CD4-positive, CD25-positive, alpha-beta regulatory T cell (primary cell): Measurements from ENCODE around the gene GUCY2F. TPM values are rescaled to one million over a fixed set of nuclear protein-coding genes. Genes with fewer than 3 reads are reported as not detected.

ENCODE experiments used
- ATAC-seq, 2 donors: fragments of 150-1000 bp; cut with Tn5 transposase; one replicate each; pipeline ENCODE4 v1.10.0; 2021; ENCODE audit warnings: low read depth in 2 of 2, moderate number of reproducible peaks in 2 of 2, moderate library complexity in 1 of 2
- DNase-seq, 3 donors: peaks; one replicate each; pipeline versions ENCODE4 v3.0.0 to v3.0.0-alpha.2; 2012 to 2022; ENCODE audit warnings: mixed read lengths in 1 of 3
- H3K27ac ChIP-seq: one replicate; pipeline ENCODE4 v1.7.0; 2013; ENCODE audit warnings: mild to moderate bottlenecking, low read length; ENCODE audit not compliant: insufficient read depth, poor library complexity, severe bottlenecking
- H3K27me3 ChIP-seq: one replicate; pipeline ENCODE4 v1.7.0; 2013; ENCODE audit warnings: low read length; ENCODE audit not compliant: control insufficient read depth, insufficient read depth
- H3K36me3 ChIP-seq: one replicate; pipeline ENCODE4 v1.7.0; 2013; ENCODE audit warnings: mild to moderate bottlenecking, low read length, moderate library complexity; ENCODE audit not compliant: control insufficient read depth, insufficient read depth
- H3K4me1 ChIP-seq: 2 replicates; pipeline ENCODE4 v1.7.0; 2013; ENCODE audit warnings: mild to moderate bottlenecking, low read length; ENCODE audit not compliant: insufficient read depth, control insufficient read depth, poor library complexity, severe bottlenecking
- H3K4me3 ChIP-seq: one replicate; pipeline ENCODE4 v1.7.0; 2013; ENCODE audit warnings: low read depth, mild to moderate bottlenecking, low read length, moderate library complexity
- H3K9me3 ChIP-seq, 2 experiments: 1 replicate in 1 of 2; 2 replicates in 1 of 2; pipeline ENCODE4 v1.7.0; 2013; ENCODE audit warnings: low read length in 2 of 2, mild to moderate bottlenecking in 1 of 2, moderate library complexity in 1 of 2; ENCODE audit not compliant: control insufficient read depth in 2 of 2
- H3K27ac Mint-ChIP-seq, 3 donors: one replicate each; pipeline ENCODE4 v1.8.0; 2020 to 2022; ENCODE audit warnings: mild to moderate bottlenecking in 3 of 3, mixed read lengths in 3 of 3, moderate library complexity in 2 of 3
- H3K27me3 Mint-ChIP-seq: one replicate; pipeline ENCODE4 v1.8.0; 2022; ENCODE audit warnings: mild to moderate bottlenecking, mixed read lengths
- H3K36me3 Mint-ChIP-seq: one replicate; pipeline ENCODE4 v1.8.0; 2020; ENCODE audit warnings: mixed read lengths
- H3K4me1 Mint-ChIP-seq, 4 donors: one replicate each; pipeline ENCODE4 v1.8.0; 2020 to 2022; ENCODE audit warnings: mixed read lengths in 4 of 4, mild to moderate bottlenecking in 1 of 4
- H3K4me3 Mint-ChIP-seq, 4 donors: one replicate each; pipeline ENCODE4 v1.8.0; 2020 to 2022; ENCODE audit warnings: mild to moderate bottlenecking in 4 of 4, mixed read lengths in 4 of 4, moderate library complexity in 3 of 4
- H3K9me3 Mint-ChIP-seq, 7 donors: one replicate each; pipeline ENCODE4 v1.8.0; 2020 to 2022; ENCODE audit warnings: mixed read lengths in 7 of 7, mild to moderate bottlenecking in 3 of 7, moderate library complexity in 2 of 7
- polyA plus RNA-seq, 4 donors: library from polyadenylated mRNA; unstranded; fragments of 300-500 nt; fragmentation: Illumina TruSeq; gene quantifications; one replicate each; pipeline ENCODE4 v1.2.3, GENCODE V29; 2021
- total RNA-seq: library from RNA; stranded (reverse); gene quantifications from one replicate; pipeline ENCODE4 v1.2.3, GENCODE V29; 2022

Gene GUCY2F
- total and polyA plus RNA-seq, 5 donors from 2014 or later: not detected

DNA sequence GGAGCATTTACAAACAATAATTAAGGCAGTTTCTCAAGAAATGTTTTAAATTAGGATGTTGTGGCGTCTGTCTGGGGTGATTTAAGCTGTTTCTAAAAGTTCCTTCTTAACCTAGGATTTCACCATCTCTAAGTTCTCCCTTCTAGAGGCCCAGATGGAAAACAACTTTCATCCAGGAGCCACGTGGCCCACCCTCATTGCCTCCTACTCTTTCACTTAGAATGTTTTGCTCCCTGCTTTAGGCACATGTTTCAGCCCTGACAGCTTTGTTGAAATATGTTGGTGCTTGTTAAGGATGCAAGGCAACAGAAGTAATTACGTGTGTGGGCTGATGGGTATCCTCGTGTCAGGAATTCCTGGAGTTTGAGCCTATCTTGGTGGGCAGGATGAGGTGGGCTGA is 131.3 kb downstream of the GUCY2F start:
- H3K36me3 Mint-ChIP-seq: no peaks in the 10 kb centered on the region
- H3K4me1 ChIP-seq: no peaks in the 10 kb centered on the region
- no peak for ATAC-seq

DNA sequence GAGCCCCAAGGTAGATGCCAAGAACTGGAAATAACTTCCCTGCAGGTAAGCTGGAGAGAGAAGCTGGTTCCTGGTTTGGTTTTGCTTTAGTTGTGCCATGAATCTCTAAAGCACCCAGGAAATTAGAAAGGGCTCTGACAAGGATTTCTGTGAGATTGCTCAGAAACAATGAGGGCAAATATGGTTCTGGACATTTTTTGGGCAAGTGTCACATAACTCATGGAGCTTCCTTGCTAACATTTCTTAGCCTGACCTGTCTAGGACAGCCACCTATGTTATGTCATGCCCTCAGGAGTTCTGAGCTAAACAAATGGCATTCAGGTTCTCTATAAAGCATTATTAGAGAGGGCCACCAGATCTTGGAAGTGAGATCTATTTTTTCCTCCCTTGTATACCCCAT is 131.8 kb downstream of the GUCY2F start:
- no peak for ATAC-seq
- Mint-ChIP-seq H3K4me1 (no peaks in the 10 kb centered on the region), H3K36me3 (no peaks in the 10 kb centered on the region), H3K4me3 (no peak overlapping the region), H3K27ac (no peak overlapping the region), H3K27me3 (no peaks in the 10 kb centered on the region), H3K9me3 (no peaks in the 10 kb centered on the region)
- DNase-seq: no peak
- Histone ChIP-seq H3K9me3 (no peaks in the 10 kb centered on the region), H3K27me3 (no peaks in the 10 kb centered on the region), H3K36me3 (no peaks in the 10 kb centered on the region), H3K4me3 (no peak overlapping the region), H3K27ac (no peak overlapping the region), H3K4me1 (no peaks in the 10 kb centered on the region)

More for the DNA sequence above, 131.3 kb downstream of the GUCY2F start:
- no peak for DNase-seq
- Mint-ChIP-seq H3K27ac (no peak overlapping the region), H3K9me3 (no peaks in the 10 kb centered on the region), H3K4me1 (no peaks in the 10 kb centered on the region), H3K27me3 (no peaks in the 10 kb centered on the region), H3K4me3 (no peak overlapping the region)
- Histone ChIP-seq H3K27ac (no peak overlapping the region), H3K27me3 (no peaks in the 10 kb centered on the region), H3K36me3 (no peaks in the 10 kb centered on the region), H3K4me3 (no peak overlapping the region), H3K9me3 (no peaks in the 10 kb centered on the region)

DNA sequence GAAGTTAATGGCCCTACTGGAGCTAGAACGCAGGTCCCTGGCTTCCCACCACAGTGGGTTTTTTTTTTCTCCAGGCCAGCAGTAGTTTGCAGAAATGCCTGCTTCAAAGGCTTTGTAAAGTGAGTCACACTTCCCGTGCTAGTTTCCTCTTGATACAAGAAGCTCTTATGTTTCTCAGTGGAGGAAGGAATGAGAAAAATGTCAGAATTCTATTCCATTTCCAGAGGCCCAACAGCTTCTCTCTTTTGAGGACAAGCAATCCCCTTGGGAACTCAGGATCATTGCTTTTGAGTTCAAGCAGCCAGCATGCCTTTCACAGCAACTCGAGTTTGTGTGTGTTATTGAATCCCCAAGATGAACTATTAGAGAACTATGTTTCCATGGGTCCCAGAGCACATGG is 134.3 kb downstream of the GUCY2F start:
- Histone ChIP-seq H3K36me3 (no peaks in the 10 kb centered on the region), H3K9me3 (no peaks in the 10 kb centered on the region), H3K27ac (no peak overlapping the region), H3K4me1 (no peaks in the 10 kb centered on the region), H3K27me3 (no peaks in the 10 kb centered on the region), H3K4me3 (no peak overlapping the region)
- DNase-seq (no peak), ATAC-seq (no peak)
- H3K27ac Mint-ChIP-seq: no peak overlapping the region
- H3K9me3 Mint-ChIP-seq: no peaks in the 10 kb centered on the region
- no peaks in the 10 kb centered on the region for H3K4me1 Mint-ChIP-seq
- H3K4me3 Mint-ChIP-seq: no peak overlapping the region
- no peaks in the 10 kb centered on the region for H3K27me3 Mint-ChIP-seq
- H3K36me3 Mint-ChIP-seq: no peaks in the 10 kb centered on the region

DNA sequence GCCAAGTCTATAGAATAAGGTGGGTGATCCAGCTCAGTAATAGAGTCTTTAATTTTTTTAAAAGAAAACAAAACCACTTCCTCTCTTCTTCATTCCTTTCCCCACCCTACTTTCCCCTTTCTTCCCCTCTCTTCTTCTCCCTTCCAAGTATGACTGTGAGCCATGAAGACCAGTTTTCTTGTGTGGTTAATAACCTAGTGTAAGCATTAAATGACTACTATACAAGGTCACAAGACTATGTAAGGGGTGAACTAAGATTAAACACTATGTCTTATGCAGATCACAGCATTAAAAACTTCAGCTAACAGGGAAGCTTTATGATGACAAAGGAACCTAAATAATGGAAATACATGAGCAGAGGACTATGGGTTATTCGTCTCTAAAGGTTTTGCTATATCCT is 135.4 kb downstream of the GUCY2F start:
- H3K27ac Mint-ChIP-seq: no peak overlapping the region
- H3K4me3 ChIP-seq: no peak overlapping the region
- H3K27me3 Mint-ChIP-seq: no peaks in the 10 kb centered on the region
- no peak overlapping the region for H3K27ac ChIP-seq
- H3K4me1 Mint-ChIP-seq: no peaks in the 10 kb centered on the region
- no peak overlapping the region for H3K4me3 Mint-ChIP-seq
- no peaks in the 10 kb centered on the region for H3K9me3 ChIP-seq
- H3K36me3 Mint-ChIP-seq: no peaks in the 10 kb centered on the region
- no peaks in the 10 kb centered on the region for H3K4me1 ChIP-seq
- ATAC-seq: no peak
- H3K9me3 Mint-ChIP-seq: no peaks in the 10 kb centered on the region
- H3K36me3 ChIP-seq: no peaks in the 10 kb centered on the region
- H3K27me3 ChIP-seq: no peaks in the 10 kb centered on the region
- DNase-seq: no peak

DNA sequence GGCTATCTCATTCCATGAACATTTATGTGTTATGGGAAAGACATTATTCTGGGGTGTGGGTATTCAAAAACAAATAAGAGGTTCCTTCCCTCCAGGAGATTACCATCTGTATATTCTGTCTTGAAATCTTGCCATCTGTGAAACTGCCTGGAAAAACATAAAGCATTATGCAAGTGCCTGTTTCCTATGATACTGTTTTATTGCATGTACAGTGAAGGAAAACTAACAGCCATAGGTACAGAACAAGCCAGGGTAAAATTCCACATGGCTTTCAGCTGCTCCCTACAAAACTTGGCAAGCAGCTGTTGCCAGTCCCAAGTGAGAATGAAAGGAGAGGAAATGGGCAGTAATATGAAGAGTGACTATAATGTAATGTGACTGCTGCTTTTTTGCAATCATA is 136.0 kb downstream of the GUCY2F start:
- no peaks in the 10 kb centered on the region for H3K4me1 ChIP-seq
- no peaks in the 10 kb centered on the region for H3K9me3 ChIP-seq
- no peaks in the 10 kb centered on the region for H3K4me1 Mint-ChIP-seq
- no peak overlapping the region for H3K4me3 Mint-ChIP-seq
- no peaks in the 10 kb centered on the region for H3K27me3 ChIP-seq
- no peaks in the 10 kb centered on the region for H3K36me3 ChIP-seq
- H3K4me3 ChIP-seq: no peak overlapping the region
- no peak overlapping the region for H3K27ac Mint-ChIP-seq
- H3K36me3 Mint-ChIP-seq: no peaks in the 10 kb centered on the region
- no peak for DNase-seq
- no peak overlapping the region for H3K27ac ChIP-seq
- H3K9me3 Mint-ChIP-seq: no peaks in the 10 kb centered on the region
- no peak for ATAC-seq
- no peaks in the 10 kb centered on the region for H3K27me3 Mint-ChIP-seq

DNA sequence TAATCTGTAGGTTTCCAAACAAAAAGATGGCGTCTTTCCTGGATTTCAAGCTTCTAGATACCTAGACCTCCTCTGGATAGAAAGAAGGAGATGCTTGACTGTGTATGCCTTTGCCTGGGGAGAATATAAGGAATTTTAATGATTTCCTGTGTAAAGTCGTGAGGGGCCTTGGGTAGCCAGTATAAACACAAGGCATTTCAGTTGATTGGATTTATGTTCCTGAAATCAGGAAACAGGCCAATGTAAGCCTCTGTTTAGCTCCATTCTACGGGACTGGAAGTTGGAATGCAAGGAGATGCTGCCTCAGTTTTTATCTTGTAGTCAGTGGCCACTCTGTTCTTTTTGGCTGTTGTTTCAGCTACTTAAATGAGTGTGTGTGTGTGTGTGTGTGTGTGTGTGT is 137.2 kb downstream of the GUCY2F start:
- H3K9me3 Mint-ChIP-seq: peaks cover 0 to 2% (median 0%) of the 10 kb centered on the region in 7 donors
- H3K9me3 ChIP-seq: no peaks in the 10 kb centered on the region
- no peak overlapping the region for H3K27ac Mint-ChIP-seq
- no peaks in the 10 kb centered on the region for H3K36me3 Mint-ChIP-seq
- H3K27me3 ChIP-seq: no peaks in the 10 kb centered on the region
- H3K27ac ChIP-seq: no peak overlapping the region
- ATAC-seq (no peak), DNase-seq (no peak)
- no peaks in the 10 kb centered on the region for H3K27me3 Mint-ChIP-seq
- H3K4me3 ChIP-seq: no peak overlapping the region
- H3K4me3 Mint-ChIP-seq: no peak overlapping the region
- H3K4me1 Mint-ChIP-seq: no peaks in the 10 kb centered on the region
- no peaks in the 10 kb centered on the region for H3K4me1 ChIP-seq
- no peaks in the 10 kb centered on the region for H3K36me3 ChIP-seq

DNA sequence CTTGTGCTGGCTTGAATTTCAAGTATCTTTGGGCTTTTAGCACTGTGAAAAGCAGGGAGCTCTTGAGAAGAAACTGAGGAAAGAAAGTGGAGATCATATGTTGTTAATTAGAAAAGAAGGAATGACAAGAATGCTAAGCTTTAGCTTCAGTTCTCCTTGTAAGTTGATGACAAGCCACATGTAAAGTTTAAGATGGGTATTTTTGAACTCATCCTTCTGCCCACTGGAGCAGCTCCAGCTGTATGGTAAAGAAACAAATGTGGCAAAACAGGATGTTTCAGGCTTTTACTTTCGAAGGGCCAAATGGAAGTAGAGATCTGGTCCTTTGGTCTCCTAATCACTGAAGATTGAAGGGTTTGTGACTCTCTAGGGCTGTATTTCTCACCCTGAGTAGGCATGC is 137.8 kb downstream of the GUCY2F start:
- Histone ChIP-seq H3K9me3 (no peaks in the 10 kb centered on the region), H3K4me1 (no peaks in the 10 kb centered on the region), H3K4me3 (no peak overlapping the region), H3K27me3 (no peaks in the 10 kb centered on the region), H3K27ac (no peak overlapping the region), H3K36me3 (no peaks in the 10 kb centered on the region)
- Mint-ChIP-seq H3K4me3 (no peak overlapping the region), H3K27me3 (no peaks in the 10 kb centered on the region), H3K27ac (no peak overlapping the region), H3K36me3 (no peaks in the 10 kb centered on the region), H3K9me3 (peaks cover 0 to 2% (median 0%) of the 10 kb centered on the region in 7 donors), H3K4me1 (no peaks in the 10 kb centered on the region)
- no peak for ATAC-seq
- no peak for DNase-seq

DNA sequence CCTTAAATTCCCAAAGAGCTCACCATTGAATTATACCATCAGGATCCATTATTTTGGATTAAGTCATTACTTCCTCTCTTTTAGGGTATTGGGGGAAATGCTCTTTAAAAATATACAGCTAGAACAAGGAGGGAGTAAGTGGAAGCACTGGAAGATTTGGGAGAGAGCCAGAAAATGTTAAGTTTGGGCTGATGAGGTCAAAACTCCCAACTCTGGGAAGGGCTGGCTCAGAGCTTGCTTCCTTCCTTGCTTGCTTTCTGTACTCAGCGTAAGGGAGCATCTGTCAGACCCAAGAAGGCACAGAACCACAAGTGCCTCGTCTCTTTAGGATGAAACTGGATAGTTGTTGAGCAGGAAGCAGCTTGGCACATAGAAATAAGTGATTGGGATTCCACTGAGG is 138.2 kb downstream of the GUCY2F start:
- no peaks in the 10 kb centered on the region for H3K27me3 Mint-ChIP-seq
- H3K9me3 Mint-ChIP-seq: peaks cover 0 to 2% (median 0%) of the 10 kb centered on the region in 7 donors
- H3K27ac ChIP-seq: no peak overlapping the region
- no peaks in the 10 kb centered on the region for H3K4me1 Mint-ChIP-seq
- no peaks in the 10 kb centered on the region for H3K36me3 ChIP-seq
- DNase-seq: no peak
- no peaks in the 10 kb centered on the region for H3K4me1 ChIP-seq
- no peaks in the 10 kb centered on the region for H3K27me3 ChIP-seq
- H3K9me3 ChIP-seq: no peaks in the 10 kb centered on the region
- no peak overlapping the region for H3K4me3 ChIP-seq
- H3K36me3 Mint-ChIP-seq: no peaks in the 10 kb centered on the region
- no peak overlapping the region for H3K27ac Mint-ChIP-seq
- H3K4me3 Mint-ChIP-seq: no peak overlapping the region
- ATAC-seq: no peak
